ENCODE data around the gene TRPM6.
"Not testable (repeated sequence)": the region's sequence is repeated elsewhere in the genome, so short reads cannot be mapped to it uniquely, and the experiment has no call there.

TRPM6 gene

GRCh38 chr9:74858751-74859414, 28.8 kb downstream of the TRPM6 start:
- no peak for DNase-seq

- DNase-seq = no peak
Measured at GRCh38 chr9:74856989-74857388, 30.7 kb downstream of the TRPM6 start.

- no peak for DNase-seq
Measured at GRCh38 chr9:74855072-74855471, 32.6 kb downstream of the TRPM6 start.

GRCh38 chr9:74853024-74853423, 34.7 kb downstream of the TRPM6 start:
- not testable (repeated sequence) for DNase-seq

GRCh38 chr9:74848153-74848525, 39.6 kb downstream of the TRPM6 start:
- no peak for DNase-seq

GRCh38 chr9:74847478-74848152, 40.1 kb downstream of the TRPM6 start:
- no peak for DNase-seq

GRCh38 chr9:74846766-74847165, 41.0 kb downstream of the TRPM6 start:
- no peak for DNase-seq

- no peak for DNase-seq
Measured at GRCh38 chr9:74838351-74838750, 49.4 kb downstream of the TRPM6 start.

GRCh38 chr9:74824654-74825053, 63.1 kb downstream of the TRPM6 start:
- DNase-seq = no peak

- no peak for DNase-seq
Measured at GRCh38 chr9:74821636-74822035, 66.1 kb downstream of the TRPM6 start.

GRCh38 chr9:74817816-74818215, 69.9 kb downstream of the TRPM6 start:
- no peak for DNase-seq

- DNase-seq = no peak
Measured at GRCh38 chr9:74817281-74817810, 70.4 kb downstream of the TRPM6 start.

GRCh38 chr9:74810200-74810599, 77.5 kb downstream of the TRPM6 start:
- DNase-seq = no peak

- no peak for DNase-seq
Measured at GRCh38 chr9:74804018-74804385, 83.7 kb downstream of the TRPM6 start.

- no peak for DNase-seq
Measured at GRCh38 chr9:74803376-74804017, 84.2 kb downstream of the TRPM6 start.

GRCh38 chr9:74800226-74800625, 87.5 kb downstream of the TRPM6 start:
- no peak for DNase-seq

- DNase-seq = no peak
Measured at GRCh38 chr9:74795803-74796202, 91.9 kb downstream of the TRPM6 start.

GRCh38 chr9:74795081-74795480, 92.6 kb downstream of the TRPM6 start:
- no peak for DNase-seq

- DNase-seq = no peak
Measured at GRCh38 chr9:74784506-74784905, 103.2 kb downstream of the TRPM6 start.

GRCh38 chr9:74783408-74783807, 104.3 kb downstream of the TRPM6 start:
- DNase-seq = no peak

GRCh38 chr9:74777136-74777879, 110.4 kb downstream of the TRPM6 start:
- DNase-seq = peak; percentile 53

GRCh38 chr9:74775396-74775795, 112.3 kb downstream of the TRPM6 start:
- DNase-seq = no peak

- DNase-seq = peak; percentile 56
Measured at GRCh38 chr9:74773886-74774479, 113.7 kb downstream of the TRPM6 start.
